Stimulated activated CD4-positive, alpha-beta T cell treated with anti-CD3 and anti-CD28 coated beads, Interleukin-1b, Interleukin-23, amount 100 ng/mL, for 48 hours (primary cell): ENCODE data around the gene NPAS1.
"Not testable (repeated sequence)": the region's sequence is repeated elsewhere in the genome, so short reads cannot be mapped to it uniquely, and the experiment has no call there.

ENCODE experiments used
- DNase-seq: peaks from one replicate; pipeline ENCODE4 v3.0.0-alpha.2; 2020

Gene NPAS1

GRCh38 chr19:46992699-46993535 is 26.7 kb upstream of the NPAS1 start:
- no peak for DNase-seq

GRCh38 chr19:46993622-46994021 is 26.0 kb upstream of the NPAS1 start:
- no peak for DNase-seq

- DNase-seq = no peak
Measured at GRCh38 chr19:46994141-46994686, 25.4 kb upstream of the NPAS1 start.

GRCh38 chr19:46995492-46995891 is 24.1 kb upstream of the NPAS1 start:
- no peak for DNase-seq

- no peak for DNase-seq
Measured at GRCh38 chr19:46998445-46999125, 21.1 kb upstream of the NPAS1 start.

- DNase-seq = no peak
Measured at GRCh38 chr19:46999377-46999776, 20.3 kb upstream of the NPAS1 start.

- DNase-seq = no peak
Measured at GRCh38 chr19:46999878-47000277, 19.8 kb upstream of the NPAS1 start.

GRCh38 chr19:47000373-47000772 is 19.3 kb upstream of the NPAS1 start:
- no peak for DNase-seq

- no peak for DNase-seq
Measured at GRCh38 chr19:47001584-47001983, 18.1 kb upstream of the NPAS1 start.

GRCh38 chr19:47002106-47002766 is 17.4 kb upstream of the NPAS1 start:
- no peak for DNase-seq

GRCh38 chr19:47002853-47003610 is 16.6 kb upstream of the NPAS1 start:
- no peak for DNase-seq

GRCh38 chr19:47003611-47004465 is 15.8 kb upstream of the NPAS1 start:
- no peak for DNase-seq

- DNase-seq = no peak
Measured at GRCh38 chr19:47005164-47005641, 14.4 kb upstream of the NPAS1 start.

GRCh38 chr19:47005873-47006272 is 13.8 kb upstream of the NPAS1 start:
- peak; percentile 32 for DNase-seq

- no peak for DNase-seq
Measured at GRCh38 chr19:47006496-47006895, 13.1 kb upstream of the NPAS1 start.

GRCh38 chr19:47010549-47010948 is 9.1 kb upstream of the NPAS1 start:
- DNase-seq = not testable (repeated sequence)

GRCh38 chr19:47012617-47013016 is 7.0 kb upstream of the NPAS1 start:
- DNase-seq = no peak

- peak; percentile 51 for DNase-seq
Measured at GRCh38 chr19:47013041-47013517, 6.6 kb upstream of the NPAS1 start.

- DNase-seq = no peak
Measured at GRCh38 chr19:47018923-47019322, 714 bp upstream of the NPAS1 start.

GRCh38 chr19:47020132-47020805 is 632 bp downstream of the NPAS1 start:
- DNase-seq = no peak

- DNase-seq = no peak
Measured at GRCh38 chr19:47020992-47021496, 1.4 kb downstream of the NPAS1 start.
